ENCODE data around the gene CFAP68. TPM values are rescaled to one million over a fixed set of nuclear protein-coding genes. Genes with fewer than 3 reads are reported as not detected.

The CFAP68 gene
- total and polyA plus RNA-seq, 8 donors: 14.3 to 26.9 (median 20.4) TPM

GRCh38 chr11:111846636-111847035 lies 32.7 kb upstream of the CFAP68 start:
- DNase-seq (no peak), FAIRE-seq (no peak), ATAC-seq (peak in 1 of 4 donors; percentile 55)
- Histone ChIP-seq H3K27ac (no peak overlapping the region), H3K4me3 (no peak overlapping the region), H3K36me3 (peaks cover 0 to 6% (median 6%) of the 10 kb centered on the region in 3 donors), H3K27me3 (no peaks in the 10 kb centered on the region), H3K4me1 (no peaks in the 10 kb centered on the region), H3K9me3 (no peaks in the 10 kb centered on the region)
- no peak for TF ChIP-seq CTCF (IDR thresholded peaks at IDR 0.05)
- WGBS, 2 donors: 47 to 49% methylated on average over 1 of the region's 1 CpG
- intact Hi-C loops (cut with DNase I): loop anchor here in 1 of 3 donors (10.0 kb wide), 2 partner anchors 252 to 282 kb away; no protein-coding TSS in a partner anchor

GRCh38 chr11:111849631-111850030 lies 29.7 kb upstream of the CFAP68 start:
- ATAC-seq (no peak), DNase-seq (no peak), FAIRE-seq (no peak)
- H3K4me1 ChIP-seq: no peaks in the 10 kb centered on the region
- H3K27ac ChIP-seq: no peak overlapping the region
- 97 to 99% methylated on average over 3 of the region's 3 CpGs for WGBS, 2 donors
- H3K27me3 ChIP-seq: no peaks in the 10 kb centered on the region
- H3K36me3 ChIP-seq: peaks cover 0 to 19% (median 0%) of the 10 kb centered on the region in 3 donors
- no peaks in the 10 kb centered on the region for H3K9me3 ChIP-seq
- H3K4me3 ChIP-seq: no peak overlapping the region
- no peak for TF ChIP-seq CTCF (IDR thresholded peaks at IDR 0.05)
- intact Hi-C loops (cut with DNase I): loop anchor here in 1 of 3 donors (10.0 kb wide), 2 partner anchors 255 to 285 kb away; no protein-coding TSS in a partner anchor

- H3K36me3 ChIP-seq: peaks cover 0 to 29% (median 0%) of the 10 kb centered on the region in 3 donors
- 93 to 96% methylated on average over 8 of the region's 8 CpGs for WGBS, 2 donors
- DNase-seq: no peak
- H3K27me3 ChIP-seq: no peaks in the 10 kb centered on the region
- no peaks in the 10 kb centered on the region for H3K9me3 ChIP-seq
- FAIRE-seq: no peak
- no peak overlapping the region for H3K4me3 ChIP-seq
- ATAC-seq: no peak
- intact Hi-C loops (cut with DNase I): no loop called here
- no peak for TF ChIP-seq CTCF (IDR thresholded peaks at IDR 0.05)
- H3K27ac ChIP-seq: no peak overlapping the region
- H3K4me1 ChIP-seq: no peaks in the 10 kb centered on the region
These were observed 28.3 kb upstream of the CFAP68 start for GRCh38 chr11:111851067-111851466.

GRCh38 chr11:111851636-111852035 lies 27.7 kb upstream of the CFAP68 start:
- no peaks in the 10 kb centered on the region for H3K9me3 ChIP-seq
- H3K27me3 ChIP-seq: no peaks in the 10 kb centered on the region
- no peaks in the 10 kb centered on the region for H3K4me1 ChIP-seq
- no peak overlapping the region for H3K27ac ChIP-seq
- intact Hi-C loops (cut with DNase I): no loop called here
- peak in 1 of 4 donors; percentile 6 for TF ChIP-seq CTCF (IDR thresholded peaks at IDR 0.05)
- H3K4me3 ChIP-seq: no peak overlapping the region
- ATAC-seq: peak in 1 of 4 donors; percentile 29
- peaks cover 0 to 29% (median 0%) of the 10 kb centered on the region in 3 donors for H3K36me3 ChIP-seq
- DNase-seq: no peak
- no peak for FAIRE-seq

GRCh38 chr11:111852103-111852502 lies 27.2 kb upstream of the CFAP68 start:
- Histone ChIP-seq H3K27ac (no peak overlapping the region), H3K27me3 (no peaks in the 10 kb centered on the region), H3K9me3 (no peaks in the 10 kb centered on the region), H3K4me3 (no peak overlapping the region), H3K4me1 (no peaks in the 10 kb centered on the region), H3K36me3 (peaks cover 0 to 29% (median 0%) of the 10 kb centered on the region in 3 donors)
- 80 to 83% methylated on average over 2 of the region's 2 CpGs for WGBS, 2 donors
- FAIRE-seq (no peak), ATAC-seq (no peak), DNase-seq (no peak)
- no peak for TF ChIP-seq CTCF (IDR thresholded peaks at IDR 0.05)
- intact Hi-C loops (cut with DNase I): no loop called here

All from pancreas (tissue), 10 donors.